NB4 (cell line): Measurements from ENCODE around the gene SFI1.
"Not testable (repeated sequence)": the region's sequence is repeated elsewhere in the genome, so short reads cannot be mapped to it uniquely, and the experiment has no call there.

ENCODE experiments used
- DNase-seq: peaks from one replicate; pipeline ENCODE4 v3.0.0; 2010; ENCODE audit warnings: low read depth
- H3K4me3 ChIP-seq: one replicate; pipeline ENCODE4 v1.5.1; 2011; ENCODE audit warnings: mild to moderate bottlenecking, low read depth, low read length, moderate library complexity
- CTCF ChIP-seq: IDR thresholded peaks from one replicate; pipeline ENCODE4 v1.5.1; 2012; ENCODE audit warnings: low read depth, low read length
- MAX ChIP-seq: IDR thresholded peaks from 2 replicates; pipeline ENCODE4 v1.6.1; 2011; ENCODE audit warnings: low read depth, low read length
- MYC ChIP-seq: IDR thresholded peaks from 2 replicates; pipeline ENCODE4 v1.6.1; 2011; ENCODE audit warnings: low read depth, low read length
- POLR2A ChIP-seq: IDR thresholded peaks from 2 replicates; pipeline ENCODE4 v1.6.1; 2011; ENCODE audit warnings: mild to moderate bottlenecking; ENCODE audit not compliant: insufficient read length; ENCODE audit errors: extremely low read depth

SFI1 gene

GRCh38 chr22:31509061-31509762 is 12.9 kb downstream of the SFI1 start:
- no peak for TF ChIP-seq POLR2A
- TF ChIP-seq MAX: no peak
- TF ChIP-seq MYC: no peak
- TF ChIP-seq CTCF: no peak
- no peak for DNase-seq
- H3K4me3 ChIP-seq: no peak overlapping the region

- no peak overlapping the region for H3K4me3 ChIP-seq
- no peak for TF ChIP-seq MYC
- TF ChIP-seq MAX: no peak
- no peak for TF ChIP-seq POLR2A
- no peak for TF ChIP-seq CTCF
- DNase-seq: no peak
Measured at GRCh38 chr22:31520051-31520450, 23.7 kb downstream of the SFI1 start.

- not testable (repeated sequence) for H3K4me3 ChIP-seq
Measured at GRCh38 chr22:31524132-31524531, 27.8 kb downstream of the SFI1 start.

GRCh38 chr22:31526270-31526669 is 29.9 kb downstream of the SFI1 start:
- TF ChIP-seq CTCF: no peak
- no peak for TF ChIP-seq MYC
- no peak for TF ChIP-seq POLR2A
- no peak for TF ChIP-seq MAX
- H3K4me3 ChIP-seq: no peak overlapping the region
- no peak for DNase-seq

More at GRCh38 chr22:31524132-31524531, 27.8 kb downstream of the SFI1 start:
- not testable (repeated sequence) for DNase-seq

GRCh38 chr22:31530823-31531195 is 34.5 kb downstream of the SFI1 start:
- TF ChIP-seq POLR2A (no peak), CTCF (no peak), MYC (no peak), MAX (no peak)
- H3K4me3 ChIP-seq: no peak overlapping the region
- no peak for DNase-seq

GRCh38 chr22:31532060-31532459 is 35.7 kb downstream of the SFI1 start:
- no peak overlapping the region for H3K4me3 ChIP-seq
- TF ChIP-seq POLR2A (no peak), MAX (no peak)
- DNase-seq: no peak

GRCh38 chr22:31533374-31533773 is 37.0 kb downstream of the SFI1 start:
- H3K4me3 ChIP-seq: no peak overlapping the region
- TF ChIP-seq CTCF (no peak), MYC (no peak), POLR2A (no peak), MAX (no peak)
- DNase-seq: no peak
